Fibroblast of skin of left quadriceps (primary cell): ENCODE data around the gene CRISP1.
"Not testable (repeated sequence)": the region's sequence is repeated elsewhere in the genome, so short reads cannot be mapped to it uniquely, and the experiment has no call there.

Experiments used
- DNase-seq, 2 experiments: peaks; one replicate each; pipeline ENCODE4 v3.0.0-alpha.2; 2013; ENCODE audit warnings: low read depth in 2 of 2

Gene CRISP1

GRCh38 chr6:49839957-49840356, 26.4 kb downstream of the CRISP1 start:
- DNase-seq: no peak

GRCh38 chr6:49839162-49839561, 27.2 kb downstream of the CRISP1 start:
- no peak for DNase-seq

- DNase-seq: no peak
Measured at GRCh38 chr6:49835140-49835539, 31.2 kb downstream of the CRISP1 start.

- DNase-seq: no peak
Measured at GRCh38 chr6:49833386-49833785, 32.9 kb downstream of the CRISP1 start.

GRCh38 chr6:49826743-49827406, 39.5 kb downstream of the CRISP1 start:
- no peak for DNase-seq

- no peak for DNase-seq
Measured at GRCh38 chr6:49815166-49815565, 51.2 kb downstream of the CRISP1 start.

- DNase-seq: no peak
Measured at GRCh38 chr6:49813248-49813647, 53.1 kb downstream of the CRISP1 start.

GRCh38 chr6:49806145-49806544, 60.2 kb downstream of the CRISP1 start:
- DNase-seq: no peak

GRCh38 chr6:49805246-49805645, 61.1 kb downstream of the CRISP1 start:
- DNase-seq: no peak

GRCh38 chr6:49801525-49801924, 64.8 kb downstream of the CRISP1 start:
- DNase-seq: no peak

GRCh38 chr6:49799090-49799489, 67.2 kb downstream of the CRISP1 start:
- DNase-seq: no peak

GRCh38 chr6:49796842-49797455, 69.4 kb downstream of the CRISP1 start:
- not testable (repeated sequence) for DNase-seq

- no peak for DNase-seq
Measured at GRCh38 chr6:49790341-49790740, 76.0 kb downstream of the CRISP1 start.

- no peak for DNase-seq
Measured at GRCh38 chr6:49787176-49787575, 79.2 kb downstream of the CRISP1 start, which contains the start of gene PGK2. Gene PGK2, minus strand, starts transcription at chr6:49787285. Its CDS starts 98 bp downstream, at chr6:49787187.

GRCh38 chr6:49784272-49784671, 82.1 kb downstream of the CRISP1 start:
- no peak for DNase-seq
